ENCODE measurements around the gene P2RX2.
A peak's percentile ranks its signal among the peaks of the same experiment; 100 is the strongest.
"Not testable (repeated sequence)": the region's sequence is repeated elsewhere in the genome, so short reads cannot be mapped to it uniquely, and the experiment has no call there.

P2RX2 gene

DNA sequence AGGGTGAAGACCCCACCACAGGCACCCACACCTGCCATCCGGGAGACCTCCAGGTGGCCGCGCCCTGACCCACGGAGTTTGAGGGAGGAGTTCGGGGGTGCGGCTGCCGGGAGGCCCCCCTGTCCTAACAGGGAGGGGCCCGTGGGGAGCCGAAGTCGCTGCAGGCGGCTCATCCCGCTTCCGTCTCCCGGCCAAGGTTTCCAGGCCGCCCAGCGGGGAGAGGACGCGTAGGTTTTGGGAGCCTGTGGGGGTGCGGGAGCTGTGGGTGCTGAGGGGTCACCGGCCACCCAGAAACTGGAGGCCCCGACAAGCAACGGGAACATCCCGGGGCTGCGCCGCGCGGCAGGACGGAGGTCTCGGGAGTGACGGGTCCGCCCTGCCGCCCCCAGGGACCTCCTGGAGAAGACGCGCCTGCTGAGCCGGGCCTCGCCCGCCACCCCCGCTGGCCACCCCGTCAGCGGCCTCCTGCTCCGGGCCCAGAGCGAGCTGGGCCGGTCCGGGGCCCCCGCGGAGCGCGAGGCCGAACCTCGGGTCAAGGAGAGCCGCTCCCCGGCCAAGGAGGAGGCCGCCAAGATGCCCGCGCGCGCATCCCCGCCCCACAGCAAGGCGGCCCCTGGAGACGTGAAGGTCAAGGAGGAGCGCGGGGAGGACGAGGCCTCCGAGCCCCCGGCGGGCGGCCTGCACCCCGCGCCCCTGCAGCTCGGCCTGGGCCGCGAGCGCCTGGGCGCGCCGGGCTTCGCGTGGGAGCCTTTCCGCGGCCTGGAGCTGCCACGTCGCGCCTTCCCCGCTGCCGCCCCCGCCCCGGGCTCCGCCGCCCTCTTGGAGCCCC is 35.8 kb upstream of the P2RX2 start:
- in situ Hi-C loops (cut with MboI; ENCODE audit: low pct_unique_long_range_greater_than_20kb, low sequenced_read_pairs) = no loop called here
- no peak for DNase-seq

- no peak for DNase-seq
- in situ Hi-C loops (cut with MboI; ENCODE audit: low pct_unique_long_range_greater_than_20kb, low sequenced_read_pairs) = no loop called here
Measured at GRCh38 chr12:132583411-132583710, 35.2 kb upstream of the P2RX2 start.

GRCh38 chr12:132583736-132584135 is 34.8 kb upstream of the P2RX2 start:
- no peak for DNase-seq
- in situ Hi-C loops (cut with MboI; ENCODE audit: low pct_unique_long_range_greater_than_20kb, low sequenced_read_pairs) = no loop called here

DNA sequence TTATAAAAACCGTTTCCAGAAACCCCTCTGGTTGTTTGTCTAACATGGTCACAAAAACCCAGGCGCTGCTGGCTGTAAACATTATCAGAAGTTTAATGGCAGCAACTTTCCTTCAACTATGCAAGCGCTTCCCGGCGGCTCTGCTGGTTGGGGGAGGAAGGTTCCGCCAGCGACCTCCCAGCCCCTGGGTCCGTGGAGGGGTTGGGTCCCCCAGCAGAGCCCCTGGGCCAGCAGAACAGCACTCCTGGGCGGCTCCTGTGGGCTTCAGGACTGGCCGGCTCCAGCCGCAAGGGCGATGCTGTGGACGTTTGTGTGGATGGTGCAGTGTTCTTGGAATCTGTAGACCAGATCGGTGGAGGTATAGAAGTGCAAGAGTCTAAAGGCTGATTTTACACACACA is 34.1 kb upstream of the P2RX2 start:
- no peak for DNase-seq
- in situ Hi-C loops (cut with MboI; ENCODE audit: low pct_unique_long_range_greater_than_20kb, low sequenced_read_pairs) = no loop called here

GRCh38 chr12:132585177-132585576 is 33.4 kb upstream of the P2RX2 start:
- in situ Hi-C loops (cut with MboI; ENCODE audit: low pct_unique_long_range_greater_than_20kb, low sequenced_read_pairs) = no loop called here
- no peak for DNase-seq

DNA sequence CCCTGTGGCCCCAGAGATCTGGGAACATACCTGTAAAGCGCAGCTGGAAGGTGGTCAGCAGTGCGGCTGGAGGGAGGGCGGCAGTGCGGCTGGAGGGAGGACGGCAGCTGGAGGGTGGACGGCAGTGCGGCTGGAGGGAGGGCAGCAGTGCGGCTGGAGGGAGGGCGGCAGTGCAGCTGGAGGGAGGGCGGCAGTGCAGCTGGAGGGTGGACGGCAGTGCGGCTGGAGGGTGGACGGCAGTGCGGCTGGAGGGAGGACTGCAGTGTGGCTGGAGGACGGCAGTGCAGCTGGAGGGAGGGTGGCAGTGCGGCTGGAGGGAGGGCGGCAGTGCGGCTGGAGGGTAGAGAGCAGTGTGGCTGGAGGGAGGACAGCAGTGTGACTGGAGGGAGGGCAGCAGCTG is 31.6 kb upstream of the P2RX2 start:
- in situ Hi-C loops (cut with MboI; ENCODE audit: low pct_unique_long_range_greater_than_20kb, low sequenced_read_pairs) = no loop called here
- DNase-seq = no peak

GRCh38 chr12:132587781-132588180 is 30.8 kb upstream of the P2RX2 start:
- no peak for DNase-seq
- in situ Hi-C loops (cut with MboI; ENCODE audit: low pct_unique_long_range_greater_than_20kb, low sequenced_read_pairs) = no loop called here

GRCh38 chr12:132588319-132588718 is 30.3 kb upstream of the P2RX2 start:
- in situ Hi-C loops (cut with MboI; ENCODE audit: low pct_unique_long_range_greater_than_20kb, low sequenced_read_pairs) = no loop called here
- DNase-seq = no peak

DNA sequence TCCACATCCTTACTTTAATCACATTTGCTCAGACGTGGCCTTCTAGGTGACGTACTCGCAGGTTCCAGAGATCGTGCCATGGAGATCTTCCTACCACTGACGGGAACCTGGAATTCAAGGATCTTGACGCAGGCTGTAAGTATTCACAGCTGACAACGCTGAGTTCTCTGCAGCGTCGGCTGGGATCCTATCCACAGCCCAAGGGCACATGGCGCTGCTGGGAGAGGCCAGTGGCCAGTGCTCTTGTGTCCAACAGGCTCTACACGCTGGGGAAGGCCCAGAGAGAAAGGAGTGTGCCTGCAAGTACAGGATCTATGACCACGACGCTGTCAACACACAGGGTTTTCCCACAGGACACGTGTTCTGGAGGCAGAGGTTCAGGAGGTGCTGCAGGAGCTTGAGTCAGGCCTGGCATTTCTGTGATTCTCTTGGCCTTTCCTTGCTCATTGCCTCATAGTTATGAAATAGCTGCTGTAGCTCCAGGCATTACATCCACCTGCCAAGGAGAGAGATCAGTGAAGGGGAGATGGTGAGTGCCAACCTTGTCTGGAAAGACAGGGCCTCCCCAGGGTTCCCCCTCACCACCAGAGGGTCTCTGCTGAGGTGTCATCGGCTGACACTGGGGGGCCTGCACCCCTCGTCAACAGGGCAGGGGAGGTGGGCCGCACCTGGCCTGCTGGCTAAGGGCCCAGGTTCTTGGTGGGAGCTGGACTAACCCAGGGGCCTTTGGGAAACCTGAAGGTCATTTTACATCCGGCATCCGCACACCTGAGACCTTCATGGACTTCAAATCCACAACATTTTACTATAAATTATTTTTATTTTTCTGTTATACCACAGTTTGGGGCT is 29.5 kb upstream of the P2RX2 start:
- no peak for DNase-seq
- in situ Hi-C loops (cut with MboI; ENCODE audit: low pct_unique_long_range_greater_than_20kb, low sequenced_read_pairs) = no loop called here

GRCh38 chr12:132591107-132591935 is 27.3 kb upstream of the P2RX2 start:
- in situ Hi-C loops (cut with MboI; ENCODE audit: low pct_unique_long_range_greater_than_20kb, low sequenced_read_pairs) = no loop called here
- DNase-seq = no peak

DNA sequence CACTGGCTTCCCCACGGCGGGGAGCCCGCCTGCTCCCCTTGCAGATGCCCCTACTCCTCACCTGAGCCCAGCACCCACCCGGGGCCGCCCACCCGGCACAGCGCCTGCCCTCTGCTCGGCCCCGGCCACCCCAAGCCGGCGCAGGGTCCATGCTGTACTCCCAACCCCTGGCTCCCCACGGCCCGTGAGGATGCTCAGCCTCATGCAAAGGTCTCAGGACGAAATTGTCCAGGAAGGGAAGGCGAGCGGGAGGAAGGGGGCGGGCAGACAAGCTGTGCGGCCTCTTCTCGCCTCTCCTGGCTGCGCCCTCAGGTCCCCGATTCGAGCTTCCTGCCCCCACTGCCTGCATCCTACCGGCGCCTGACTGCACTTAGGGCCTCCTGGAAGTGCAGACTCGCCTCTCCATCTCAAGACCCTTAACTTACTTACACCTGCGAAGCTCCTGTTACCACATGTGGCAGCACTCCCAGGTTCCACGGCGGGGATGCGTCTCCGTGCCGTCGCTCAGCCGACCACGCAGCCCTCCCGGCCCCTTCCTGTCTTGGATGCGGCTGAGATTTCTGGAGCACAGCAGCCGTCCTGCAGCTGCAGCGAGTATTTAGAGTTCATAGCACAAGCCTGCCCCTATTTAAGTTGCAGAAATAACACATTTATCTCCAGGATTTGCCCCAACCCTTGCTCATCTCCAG is 26.1 kb upstream of the P2RX2 start:
- in situ Hi-C loops (cut with MboI; ENCODE audit: low pct_unique_long_range_greater_than_20kb, low sequenced_read_pairs) = no loop called here
- DNase-seq = no peak

DNA sequence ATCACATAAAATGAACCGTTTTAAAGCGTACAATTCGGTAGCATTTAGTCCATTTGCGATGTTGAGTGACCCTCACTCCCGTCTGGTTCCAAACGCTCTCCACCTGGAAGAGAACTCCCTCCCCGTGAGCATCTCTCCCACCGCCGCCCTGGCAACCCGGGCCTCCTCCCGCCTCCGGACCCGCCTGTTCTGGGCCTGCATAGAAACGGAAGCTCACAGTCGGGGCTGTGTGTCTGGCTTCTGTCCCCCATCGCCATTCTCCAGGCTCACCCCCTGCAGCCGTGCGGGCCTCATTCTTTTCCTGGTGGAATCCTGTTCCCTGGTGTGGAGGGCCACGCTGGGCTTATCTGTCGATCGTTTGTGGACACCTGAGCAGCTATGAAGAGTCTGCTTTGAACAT is 25.5 kb upstream of the P2RX2 start:
- DNase-seq = no peak
- in situ Hi-C loops (cut with MboI; ENCODE audit: low pct_unique_long_range_greater_than_20kb, low sequenced_read_pairs) = no loop called here

DNA sequence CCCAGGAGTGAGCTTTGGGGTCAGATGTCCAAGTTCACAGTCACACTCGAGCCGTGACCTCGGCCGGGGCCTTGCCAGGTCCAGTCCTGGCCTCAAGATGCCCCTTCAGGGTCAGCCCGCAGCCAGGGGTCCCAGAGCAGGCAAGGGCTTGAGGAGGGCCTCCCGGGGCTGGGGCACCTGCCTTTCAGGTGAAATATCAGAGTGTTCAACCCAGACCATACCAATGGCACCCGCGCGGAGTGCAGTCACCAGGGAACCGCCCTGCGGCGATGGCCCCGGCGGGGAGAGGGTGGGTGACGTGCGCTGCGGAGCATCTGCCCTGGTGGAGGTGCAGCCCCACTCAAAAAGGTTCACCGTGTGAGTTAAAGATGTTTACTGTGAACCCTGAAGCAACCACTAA is 25.1 kb upstream of the P2RX2 start:
- in situ Hi-C loops (cut with MboI; ENCODE audit: low pct_unique_long_range_greater_than_20kb, low sequenced_read_pairs) = no loop called here
- no peak for DNase-seq

DNA sequence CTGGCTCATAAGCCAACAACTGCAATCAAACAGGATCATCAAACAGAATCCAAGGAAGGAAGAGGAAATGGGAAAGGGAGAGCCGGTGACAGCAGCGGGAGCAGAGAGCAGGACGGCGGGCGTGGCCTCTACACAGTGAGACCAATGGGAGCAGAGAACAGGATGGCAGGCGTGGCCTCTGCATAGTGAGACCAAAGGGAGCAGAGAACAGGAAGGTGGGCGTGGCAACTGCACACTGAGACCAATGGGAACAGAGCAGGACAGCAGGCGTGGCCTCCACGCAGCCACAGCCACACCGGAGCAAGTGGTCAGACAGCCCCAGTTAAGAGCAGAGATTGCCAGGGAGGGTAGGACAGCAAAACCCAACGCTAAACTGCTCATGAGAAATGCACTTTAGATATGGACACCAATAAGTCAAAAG is 24.6 kb upstream of the P2RX2 start:
- peak; percentile 69 for DNase-seq
- in situ Hi-C loops (cut with MboI; ENCODE audit: low pct_unique_long_range_greater_than_20kb, low sequenced_read_pairs) = no loop called here

DNA sequence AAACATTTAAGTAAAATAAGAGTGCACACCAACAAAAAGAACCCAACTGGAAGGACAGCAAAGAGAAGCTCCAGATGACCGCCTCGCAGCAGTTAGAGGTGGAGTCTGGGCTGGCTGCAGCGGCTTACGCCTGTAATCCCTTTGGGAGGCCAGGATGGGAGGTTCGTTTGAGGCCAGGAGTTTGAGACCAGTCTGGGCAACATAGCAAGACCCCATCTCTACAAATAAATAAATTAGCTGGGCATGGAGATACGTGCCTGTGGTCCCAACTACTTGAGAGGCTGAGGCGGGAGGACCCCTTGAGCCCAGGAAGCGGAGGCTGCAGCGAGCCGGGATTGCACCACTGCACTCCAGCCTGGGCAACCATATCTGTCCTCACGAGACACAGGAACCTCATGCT is 23.4 kb upstream of the P2RX2 start:
- DNase-seq = no peak
- in situ Hi-C loops (cut with MboI; ENCODE audit: low pct_unique_long_range_greater_than_20kb, low sequenced_read_pairs) = no loop called here

GRCh38 chr12:132596016-132596415 is 22.6 kb upstream of the P2RX2 start:
- in situ Hi-C loops (cut with MboI; ENCODE audit: low pct_unique_long_range_greater_than_20kb, low sequenced_read_pairs) = no loop called here
- DNase-seq = no peak

DNA sequence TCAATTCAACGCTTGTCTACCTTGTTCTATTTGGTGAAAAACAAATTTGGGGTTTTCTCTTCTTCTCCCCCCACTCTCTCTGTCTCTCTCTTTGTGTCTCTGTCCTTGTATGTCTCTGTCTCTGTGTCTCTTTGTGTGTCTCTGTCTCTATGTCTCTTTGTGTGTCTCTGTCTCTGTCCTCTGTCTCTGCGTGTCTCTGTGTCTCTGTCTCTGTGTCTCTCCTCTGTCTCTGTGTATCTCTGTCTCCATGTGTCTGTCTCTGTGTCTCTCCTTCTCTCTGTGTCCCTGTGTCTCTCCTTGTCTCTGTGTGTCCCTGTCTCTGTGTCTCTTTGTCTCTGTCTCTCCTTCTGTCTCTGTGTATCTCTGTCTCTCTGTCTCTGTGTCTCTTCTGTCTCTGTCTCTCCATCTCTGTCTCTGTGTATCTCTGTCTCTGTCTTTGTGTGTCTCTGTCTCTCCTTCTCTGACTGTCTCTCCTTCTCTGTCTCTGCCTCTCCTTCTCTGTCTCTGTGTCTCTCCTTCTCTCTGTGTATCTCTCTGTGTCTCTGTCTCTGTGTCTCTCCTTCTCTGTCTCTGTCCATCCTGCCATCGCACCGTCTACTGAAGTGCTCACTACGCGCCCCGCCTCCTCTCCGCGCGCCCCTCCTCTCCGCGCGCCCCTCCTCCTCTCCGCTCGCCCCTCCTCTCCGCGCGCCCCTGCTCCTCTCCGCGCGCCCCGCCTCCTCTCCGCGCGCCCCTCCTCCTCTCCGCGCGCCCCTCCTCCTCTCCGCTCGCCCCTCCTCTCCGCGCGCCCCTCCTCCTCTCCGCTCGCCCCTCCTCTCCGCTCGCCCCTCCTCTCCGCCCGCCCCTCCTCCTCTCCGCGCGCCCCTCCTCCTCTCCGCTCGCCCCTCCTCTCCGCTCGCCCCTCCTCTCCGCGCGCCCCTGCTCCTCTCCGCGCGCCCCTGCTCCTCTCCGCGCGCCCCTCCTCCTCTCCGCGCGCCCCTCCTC is 21.0 kb upstream of the P2RX2 start:
- in situ Hi-C loops (cut with MboI; ENCODE audit: low pct_unique_long_range_greater_than_20kb, low sequenced_read_pairs) = no loop called here
- no peak for DNase-seq

- DNase-seq; in situ Hi-C loops (cut with MboI; ENCODE audit: low pct_unique_long_range_greater_than_20kb, low sequenced_read_pairs): not testable (repeated sequence)
Measured at GRCh38 chr12:132599502-132599901, 19.1 kb upstream of the P2RX2 start.

All from KBM-7 (cell line).